Measurements from ENCODE around the gene MYBPC3. TPM values are rescaled to one million over a fixed set of nuclear protein-coding genes. Genes with fewer than 3 reads are reported as not detected.

The MYBPC3 gene
- total RNA-seq, 1 donor from 2014 or later, result 0.06 TPM

GRCh38 chr11:47348859-47349258 lies 3.6 kb downstream of the MYBPC3 start:
- H3K4me3 ChIP-seq, result no peak overlapping the region
- no peak overlapping the region for H3K4me2 ChIP-seq
- H3K4me1 ChIP-seq, result peaks cover 25% of the 10 kb centered on the region
- peaks cover 11% of the 10 kb centered on the region for H3K4me1 Mint-ChIP-seq
- H3K27ac ChIP-seq, result no peak overlapping the region
- H3F3A ChIP-seq (ENCODE audit: low read depth), result peaks cover 30% of the 10 kb centered on the region
- H3K27me3 ChIP-seq, result no peaks in the 10 kb centered on the region
- H3K79me2 ChIP-seq (ENCODE audit: low read depth), result no peaks in the 10 kb centered on the region
- H4K20me1 ChIP-seq (ENCODE audit: low read depth), result no peaks in the 10 kb centered on the region
- H3K4me3 Mint-ChIP-seq, result no peak overlapping the region
- peaks cover 3% of the 10 kb centered on the region for H3K27me3 Mint-ChIP-seq (ENCODE audit: insufficient read depth, low read depth)
- H3K27ac Mint-ChIP-seq, result peak overlapping the region; percentile 25
- H3K9ac ChIP-seq, result no peak overlapping the region
- DNase-seq (ENCODE audit: low spot score), result peak; percentile 74
- TF ChIP-seq EZH2phosphoT487 (IDR thresholded peaks at IDR 0.05) (no peak), CTCF (IDR thresholded peaks at IDR 0.05) (peak; percentile 51)
- no peaks in the 10 kb centered on the region for H3K9me3 Mint-ChIP-seq
- no peak overlapping the region for H2AFZ ChIP-seq (replicated peaks)
- no peaks in the 10 kb centered on the region for H3K36me3 Mint-ChIP-seq
- H3K9me3 ChIP-seq (ENCODE audit: low read depth), result no peaks in the 10 kb centered on the region
- no peaks in the 10 kb centered on the region for H3K36me3 ChIP-seq

DNA sequence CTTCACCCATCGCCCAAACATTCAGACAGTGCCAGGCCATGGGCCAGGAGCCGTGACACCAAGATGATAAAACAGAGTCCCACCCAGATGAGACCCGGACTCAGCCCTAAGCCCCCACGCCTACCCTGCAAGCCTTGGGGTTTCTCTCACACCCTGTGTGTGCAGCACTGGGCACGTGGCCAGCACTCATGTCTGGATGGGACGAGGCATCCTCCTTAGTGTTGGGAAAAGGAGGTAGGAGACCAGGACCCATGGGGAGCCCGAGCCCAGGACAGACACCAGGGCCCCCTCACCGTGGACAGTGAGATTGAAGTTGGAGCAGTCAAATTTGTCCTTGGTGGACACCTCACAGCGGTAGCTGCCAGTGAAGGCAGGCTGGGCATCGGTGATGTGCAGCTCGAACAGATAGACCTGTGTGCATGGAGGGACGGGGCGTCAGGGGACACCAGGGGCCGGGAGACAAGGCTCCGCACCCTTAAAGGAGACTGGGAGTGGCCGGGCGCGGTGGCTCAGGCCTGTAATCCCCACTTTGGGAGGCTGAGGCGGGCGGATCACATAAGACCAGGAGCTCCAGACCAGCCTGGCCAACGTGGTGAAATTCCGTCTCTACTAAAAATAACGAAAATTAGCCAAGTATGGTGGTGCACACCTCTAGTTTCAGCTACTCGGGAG lies 4.2 kb downstream of the MYBPC3 start:
- Histone ChIP-seq H3K27me3 (no peaks in the 10 kb centered on the region), H3K9ac (no peak overlapping the region), H3K4me3 (no peak overlapping the region), H3K79me2 (ENCODE audit: low read depth) (no peaks in the 10 kb centered on the region), H4K20me1 (ENCODE audit: low read depth) (no peaks in the 10 kb centered on the region), H3K36me3 (no peaks in the 10 kb centered on the region), H3K9me3 (ENCODE audit: low read depth) (no peaks in the 10 kb centered on the region), H3K27ac (no peak overlapping the region), H2AFZ (replicated peaks) (no peak overlapping the region), H3F3A (ENCODE audit: low read depth) (peaks cover 30% of the 10 kb centered on the region), H3K4me1 (peaks cover 25% of the 10 kb centered on the region), H3K4me2 (no peak overlapping the region)
- DNase-seq (ENCODE audit: low spot score), result no peak
- Mint-ChIP-seq H3K4me3 (no peak overlapping the region), H3K36me3 (no peaks in the 10 kb centered on the region), H3K9me3 (no peaks in the 10 kb centered on the region), H3K27me3 (ENCODE audit: insufficient read depth, low read depth) (peaks cover 3% of the 10 kb centered on the region), H3K27ac (no peak overlapping the region), H3K4me1 (peaks cover 11% of the 10 kb centered on the region)
- TF ChIP-seq CTCF (IDR thresholded peaks at IDR 0.05), result no peak
- no peak for TF ChIP-seq EZH2phosphoT487 (IDR thresholded peaks at IDR 0.05)
- TF ChIP-seq EZH2 (IDR thresholded peaks at IDR 0.05), result no peak

DNA sequence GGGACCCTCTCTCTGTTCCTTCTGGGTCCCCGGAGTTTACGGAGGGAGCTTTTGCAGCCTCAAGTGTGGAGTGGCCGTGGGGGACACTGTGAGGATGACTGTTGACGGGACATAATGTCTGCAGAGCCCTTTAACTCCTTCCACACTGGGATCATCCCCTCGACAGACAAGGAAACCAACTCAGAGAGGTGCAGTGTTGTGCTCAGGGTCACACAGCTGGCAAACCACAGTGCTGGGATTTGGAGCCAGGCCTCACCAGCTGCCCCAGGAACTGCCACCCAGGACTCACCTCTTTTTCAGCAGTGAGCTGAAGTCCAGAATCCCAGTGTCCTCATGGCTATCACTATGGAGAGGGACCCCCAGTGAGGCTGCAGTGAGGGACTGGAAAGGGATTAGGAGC lies 5.4 kb downstream of the MYBPC3 start:
- Histone ChIP-seq H3K79me2 (ENCODE audit: low read depth) (no peaks in the 10 kb centered on the region), H3K9ac (no peak overlapping the region), H3K27ac (no peak overlapping the region), H3K4me2 (no peak overlapping the region), H3K36me3 (no peaks in the 10 kb centered on the region), H3K4me1 (peaks cover 25% of the 10 kb centered on the region), H3F3A (ENCODE audit: low read depth) (peaks cover 30% of the 10 kb centered on the region), H4K20me1 (ENCODE audit: low read depth) (no peaks in the 10 kb centered on the region), H3K9me3 (ENCODE audit: low read depth) (no peaks in the 10 kb centered on the region), H3K27me3 (no peaks in the 10 kb centered on the region), H3K4me3 (no peak overlapping the region), H2AFZ (replicated peaks) (no peak overlapping the region)
- Mint-ChIP-seq H3K36me3 (no peaks in the 10 kb centered on the region), H3K27ac (no peak overlapping the region), H3K27me3 (ENCODE audit: insufficient read depth, low read depth) (peaks cover 3% of the 10 kb centered on the region), H3K9me3 (no peaks in the 10 kb centered on the region), H3K4me1 (peaks cover 11% of the 10 kb centered on the region), H3K4me3 (no peak overlapping the region)
- no peak for DNase-seq (ENCODE audit: low spot score)
- TF ChIP-seq CTCF (IDR thresholded peaks at IDR 0.05), result no peak
- no peak for TF ChIP-seq EZH2 (IDR thresholded peaks at IDR 0.05)
- TF ChIP-seq EZH2phosphoT487 (IDR thresholded peaks at IDR 0.05), result no peak
